HG02884 (cell line): ENCODE data around the gene OR8B2.
"Not testable (repeated sequence)": the region's sequence is repeated elsewhere in the genome, so short reads cannot be mapped to it uniquely, and the experiment has no call there.

ENCODE experiments used
- ATAC-seq: cut with Tn5 transposase; IDR thresholded peaks from one replicate; pipeline ENCODE4 v1.9.1; 2021; ENCODE audit warnings: mild to moderate bottlenecking, moderate library complexity; ENCODE audit not compliant: unreplicated experiment

OR8B2 gene

DNA sequence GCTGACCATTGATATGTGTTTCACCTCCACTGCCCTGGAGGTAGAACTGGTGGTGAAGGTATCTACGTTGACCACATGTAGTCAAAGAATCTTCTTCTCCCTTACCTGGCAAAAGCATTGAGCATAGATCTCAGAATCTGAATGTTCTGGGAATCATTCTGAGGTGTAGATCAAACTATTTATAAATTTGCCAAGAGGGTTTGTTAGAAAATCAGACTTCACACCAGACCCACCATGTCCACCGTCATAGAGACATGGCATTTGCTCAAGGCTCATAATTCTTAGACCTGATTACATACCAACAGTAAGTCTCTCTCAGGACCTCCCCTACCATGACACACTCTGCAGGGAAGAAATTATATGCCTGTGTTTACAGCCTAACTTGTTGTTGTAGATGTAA lies at the start of gene OR8B2:
Gene OR8B2 (minus strand): TSS at position 101 of the 400 bp plus-strand sequence. CDS start 1,156 bp downstream, outside the sequence.
- no peak for ATAC-seq

GRCh38 chr11:124429599-124429998 lies 45.3 kb upstream of the OR8B2 start:
- ATAC-seq: no peak

GRCh38 chr11:124424384-124424921 lies 40.2 kb upstream of the OR8B2 start, which contains the start of gene OR8B4:
Gene OR8B4, minus strand, starts transcription at chr11:124424871. Its CDS starts 0 bp downstream, at chr11:124424871.
- ATAC-seq: no peak

GRCh38 chr11:124421043-124421442 lies 36.7 kb upstream of the OR8B2 start:
- no peak for ATAC-seq

DNA sequence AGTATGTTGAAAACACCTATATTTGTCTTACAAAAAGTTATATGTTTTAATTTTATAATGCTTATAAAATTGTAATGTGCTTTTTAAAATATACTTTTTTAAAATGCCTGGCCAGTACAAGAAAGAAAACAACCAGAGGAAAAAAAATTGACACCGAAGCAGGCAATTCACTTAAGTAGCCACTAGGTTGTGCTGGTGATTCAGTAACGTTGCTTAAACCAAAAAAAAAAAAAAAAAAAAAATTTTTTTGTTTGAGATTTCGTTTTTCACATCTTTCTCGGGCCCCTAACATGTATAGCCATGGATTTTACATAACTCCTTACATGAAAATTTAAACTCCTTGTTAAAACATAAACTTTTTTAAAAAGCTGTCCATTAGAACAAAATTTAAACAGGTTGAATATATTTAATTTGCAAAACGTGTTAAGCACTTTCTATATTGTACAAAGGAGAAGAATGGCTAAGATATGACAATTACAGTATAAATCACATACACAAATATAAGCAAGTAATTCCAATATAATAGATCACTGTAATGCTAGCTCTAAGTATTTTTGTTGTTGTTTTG lies 31.1 kb upstream of the OR8B2 start:
- no peak for ATAC-seq

DNA sequence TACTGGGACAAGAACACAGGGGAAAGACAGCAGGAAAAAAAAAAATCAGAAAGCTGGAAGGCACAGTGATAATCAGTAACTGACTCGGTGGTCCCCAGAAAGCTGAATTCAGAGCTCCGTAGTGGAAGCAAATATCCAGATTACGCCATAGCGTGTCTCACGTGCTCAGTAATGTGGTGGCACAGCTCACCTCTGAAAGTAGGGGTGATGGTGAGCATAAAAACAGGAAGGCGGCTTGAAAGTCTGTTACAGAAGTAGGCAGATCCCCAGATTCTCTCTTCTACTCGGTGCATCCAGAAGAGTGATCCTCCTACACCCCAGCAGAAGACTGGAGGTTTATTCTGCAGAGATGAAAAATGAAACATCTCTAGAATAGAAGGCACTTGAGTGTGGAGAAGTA lies 25.6 kb upstream of the OR8B2 start:
- no peak for ATAC-seq

GRCh38 chr11:124405581-124405980 lies 21.3 kb upstream of the OR8B2 start:
- ATAC-seq: no peak

DNA sequence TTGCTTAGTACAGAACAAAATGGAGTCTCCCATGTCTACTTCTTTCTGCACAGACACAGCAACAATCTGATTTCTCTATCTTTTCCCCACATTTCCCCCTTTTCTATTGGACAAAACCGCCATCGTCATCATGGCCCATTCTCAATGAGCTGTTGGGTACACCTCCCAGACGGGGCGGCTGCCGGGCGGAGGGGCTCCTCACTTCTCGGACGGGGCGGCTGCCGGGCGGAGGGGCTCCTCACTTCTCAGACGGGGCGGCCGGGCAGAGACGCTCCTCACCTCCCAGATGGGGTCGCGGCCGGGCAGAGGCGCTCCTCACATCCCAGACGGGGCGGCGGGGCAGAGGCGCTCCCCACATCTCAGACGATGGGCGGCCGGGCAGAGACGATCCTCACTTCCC lies 18.9 kb upstream of the OR8B2 start:
- not testable (repeated sequence) for ATAC-seq

GRCh38 chr11:124402326-124402922 lies 18.1 kb upstream of the OR8B2 start:
- ATAC-seq: peak; percentile 95

DNA sequence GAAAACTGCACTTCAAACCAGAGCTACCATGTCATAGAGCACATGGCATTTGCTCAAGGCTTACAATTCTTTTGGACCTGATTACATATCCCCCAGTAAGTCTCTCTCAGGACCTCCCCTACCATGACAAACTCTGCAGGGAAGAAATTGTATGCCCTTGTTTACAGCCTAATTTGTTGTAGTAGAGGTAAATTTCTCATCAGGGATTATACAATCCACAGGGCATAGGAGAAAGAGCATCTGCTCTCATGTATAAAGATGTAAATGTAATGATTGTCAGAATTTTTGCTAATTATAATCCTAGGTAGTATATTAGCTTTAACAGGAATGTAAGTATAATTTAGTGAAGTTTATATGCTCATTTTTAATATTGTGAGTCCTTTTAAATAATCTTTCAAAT lies 14.6 kb upstream of the OR8B2 start, which contains the start of gene OR8B3:
Gene OR8B3 (minus strand): TSS at position 101 of the 400 bp plus-strand sequence. CDS start 1,673 bp downstream, outside the sequence.
- ATAC-seq: no peak

- not testable (repeated sequence) for ATAC-seq
Observed at GRCh38 chr11:124396847-124397246, 12.5 kb upstream of the OR8B2 start.

DNA sequence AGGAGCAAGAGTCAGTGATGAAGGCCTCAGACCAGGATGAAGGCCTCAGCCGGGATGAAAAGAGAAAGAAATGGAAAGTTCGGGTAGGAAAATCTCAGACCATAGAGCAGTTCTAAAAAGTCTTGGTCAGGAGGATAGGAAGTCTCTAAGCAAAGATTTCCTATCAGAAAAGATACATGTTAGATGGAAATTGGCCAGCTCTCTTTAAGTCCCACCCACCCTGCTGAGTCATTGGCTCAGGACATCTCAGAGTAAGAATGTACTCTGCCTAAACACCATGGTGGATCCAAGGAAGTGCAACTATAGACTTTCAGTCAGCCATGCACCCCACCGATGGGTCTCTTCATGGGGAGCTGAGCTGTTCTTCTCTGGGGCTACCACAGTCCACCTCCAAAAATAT lies 10.1 kb upstream of the OR8B2 start:
- ATAC-seq: no peak

- ATAC-seq: not testable (repeated sequence)
Observed at GRCh38 chr11:124382857-124383256, 1.4 kb downstream of the OR8B2 start.

DNA sequence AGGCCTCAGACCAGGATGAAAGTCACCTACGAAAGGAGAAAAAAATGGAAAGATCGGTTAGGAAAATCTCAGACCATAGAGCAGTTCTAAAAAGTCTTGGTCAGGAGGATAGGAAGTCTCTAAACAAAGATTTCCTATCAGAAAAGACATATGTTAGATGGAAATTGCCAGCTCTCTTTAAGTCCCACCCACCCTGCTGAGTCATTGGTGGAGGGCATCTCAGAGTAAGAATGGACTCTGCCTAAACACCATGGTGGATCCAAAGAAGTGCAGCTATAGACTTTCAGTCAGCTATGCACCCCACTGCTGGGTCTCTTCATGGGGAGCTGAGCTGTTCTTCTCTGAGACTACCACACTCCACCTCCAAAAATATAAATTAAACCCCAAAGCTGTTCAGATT lies 3.7 kb downstream of the OR8B2 start:
- no peak for ATAC-seq

GRCh38 chr11:124376280-124376679 lies 8.0 kb downstream of the OR8B2 start:
- ATAC-seq: no peak

GRCh38 chr11:124359566-124359965 lies 24.7 kb downstream of the OR8B2 start:
- ATAC-seq: no peak

GRCh38 chr11:124346311-124346955 lies 37.9 kb downstream of the OR8B2 start:
- ATAC-seq: no peak

DNA sequence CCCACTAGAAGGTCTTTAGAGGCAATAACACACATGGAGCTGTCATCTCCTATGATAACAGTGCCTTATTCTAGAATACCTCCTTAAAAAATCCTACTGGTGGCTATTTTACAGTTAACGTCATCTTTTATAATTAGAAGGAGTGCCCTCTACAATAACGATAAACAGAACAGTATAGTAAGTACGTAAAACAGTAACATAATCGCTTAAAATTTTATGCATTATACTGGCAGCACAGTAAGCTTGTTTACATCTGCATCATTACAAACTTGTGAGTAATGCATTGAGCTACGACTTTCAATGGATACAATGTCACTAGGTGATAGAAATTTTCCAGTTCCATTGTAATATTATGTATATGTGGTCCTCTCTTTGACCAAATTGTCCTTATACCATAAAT lies 40.0 kb downstream of the OR8B2 start:
- ATAC-seq: no peak

DNA sequence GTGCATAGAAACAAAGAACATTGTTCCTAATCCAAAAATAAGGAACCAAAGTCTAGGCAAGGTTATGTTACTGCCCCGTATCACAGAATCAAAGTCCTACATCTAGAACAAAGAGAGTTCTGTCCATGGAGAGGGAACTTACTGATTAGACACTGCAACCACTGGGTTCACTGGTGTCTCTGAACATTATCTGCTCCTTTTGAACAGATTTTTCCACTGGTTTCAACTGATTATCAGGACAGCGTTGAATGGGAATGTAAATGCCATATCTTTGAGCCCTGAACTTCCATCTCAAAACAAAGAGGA lies 44.2 kb downstream of the OR8B2 start:
- ATAC-seq: no peak

DNA sequence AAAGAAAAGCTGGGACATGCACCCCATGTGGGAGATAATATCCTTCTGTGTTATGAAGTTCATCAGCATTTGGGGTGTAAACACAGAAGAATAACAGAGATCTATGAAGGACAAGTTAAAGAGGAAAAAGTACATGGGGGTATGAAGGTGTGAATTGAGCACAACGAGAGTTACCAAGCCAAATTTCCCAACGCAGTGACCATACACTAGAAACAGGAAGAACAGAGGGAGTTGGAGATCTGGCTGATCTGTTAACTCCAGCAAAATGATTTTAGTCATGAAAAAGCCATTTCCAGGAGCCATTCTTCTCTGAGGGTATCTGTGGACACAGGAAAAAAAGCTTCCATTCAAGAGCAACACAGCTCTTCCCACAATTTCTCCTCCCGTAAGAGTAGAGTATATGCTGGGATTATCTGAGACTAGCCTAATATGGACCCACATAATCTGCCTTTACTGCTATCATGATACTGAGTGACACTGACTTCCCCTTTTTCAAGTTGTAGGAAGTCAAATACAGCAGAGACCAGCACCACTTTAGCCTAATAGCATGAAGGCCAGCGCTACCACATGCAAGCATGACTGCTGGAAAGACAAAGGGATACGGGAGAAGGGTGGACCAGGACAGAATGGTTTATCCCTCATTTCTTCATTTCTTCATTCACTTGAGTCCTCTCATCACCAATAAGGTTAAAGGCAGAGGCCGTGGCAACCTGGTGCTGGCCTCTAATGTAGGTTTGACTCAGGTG lies 44.7 kb downstream of the OR8B2 start:
- no peak for ATAC-seq
